DMS153 treated with DMSO at 0.1 percent for 48 hours (cell line): Measurements from ENCODE around the gene COX14.
"Not testable (repeated sequence)": the region's sequence is repeated elsewhere in the genome, so short reads cannot be mapped to it uniquely, and the experiment has no call there.

ENCODE experiments used
- DNase-seq: peaks from one replicate; lab custom pipeline; 2025; ENCODE audit not compliant: unreplicated experiment; lab: John Stamatoyannopoulos, UW

The COX14 gene

DNA sequence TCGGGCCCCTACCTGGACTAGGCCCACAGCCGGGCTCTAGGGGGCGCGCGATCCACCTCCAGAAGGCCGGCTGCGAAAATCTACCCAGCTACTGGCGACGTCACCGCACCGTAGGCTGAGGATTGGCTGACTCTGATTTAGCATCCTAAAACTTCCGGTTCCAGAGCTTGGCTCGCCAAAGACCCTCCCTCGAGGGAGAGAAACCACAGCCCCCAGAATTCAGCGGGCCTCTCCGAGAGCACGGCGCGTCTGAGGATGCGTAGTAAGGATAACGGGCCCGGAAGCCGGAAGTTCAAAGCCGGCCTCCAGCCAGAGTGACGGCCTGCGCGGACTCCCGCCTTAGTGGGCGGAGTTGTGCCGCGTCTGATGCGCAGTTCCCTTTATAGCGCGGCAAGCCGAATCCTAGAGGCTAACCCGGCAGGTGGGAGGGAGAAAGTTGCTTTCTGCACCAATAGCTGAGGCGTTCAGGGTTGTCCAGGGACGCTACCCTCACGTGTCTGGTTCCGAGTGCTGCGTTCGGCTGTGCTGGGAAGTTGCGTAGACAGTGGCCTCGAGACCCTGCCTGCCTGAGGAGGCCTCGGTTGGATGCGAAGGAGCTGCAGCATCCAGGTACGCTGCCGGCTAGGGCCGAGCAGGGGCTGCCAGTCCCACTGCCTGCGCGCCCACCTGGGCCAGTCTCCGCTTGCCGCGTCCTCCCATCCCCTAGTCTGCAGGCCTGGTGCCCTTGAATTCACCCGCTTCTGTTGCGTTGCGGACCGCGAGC lies at the start of gene COX14:
TSS of gene COX14 (plus strand) at position 544 of the 763 bp plus-strand sequence. CDS start 7,808 bp downstream, outside the sequence.
- DNase-seq, result peak; percentile 98

DNA sequence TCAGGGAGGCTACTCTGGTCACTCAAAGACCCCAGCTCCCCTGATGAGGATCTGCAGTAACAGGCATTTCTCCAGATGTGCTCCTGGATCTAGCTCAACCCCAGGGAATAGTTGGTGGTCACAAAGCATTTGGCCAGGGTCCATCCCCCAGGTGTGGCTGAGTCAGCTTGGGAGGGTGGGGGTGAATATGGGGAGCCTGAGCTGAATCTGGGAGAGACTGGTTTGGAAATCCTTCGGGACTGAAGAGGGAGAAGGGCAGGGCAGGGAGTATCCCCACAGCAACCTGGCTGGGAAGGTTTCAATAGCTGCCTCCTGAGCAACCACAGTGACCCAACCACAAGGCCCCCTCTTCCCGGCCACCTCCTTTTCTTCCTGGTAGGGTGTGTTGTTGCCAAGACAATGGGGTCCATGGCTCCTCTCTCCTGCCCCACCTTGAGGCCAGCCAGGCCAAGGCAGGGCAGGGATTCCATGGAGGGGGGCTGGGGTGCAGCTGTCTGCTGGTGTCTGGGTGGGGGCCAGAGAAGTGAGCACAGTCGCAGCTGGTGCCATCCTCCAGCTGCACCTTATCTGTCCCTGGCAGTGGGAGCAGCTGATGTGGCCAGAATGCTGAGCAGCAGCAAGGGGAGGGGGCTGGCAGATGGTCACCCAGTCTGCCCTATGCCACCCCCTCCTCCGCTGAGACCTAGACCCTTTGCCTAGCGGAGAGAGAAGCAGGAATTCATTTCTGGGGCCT lies 49.1 kb upstream of the COX14 start:
- no peak for DNase-seq

DNA sequence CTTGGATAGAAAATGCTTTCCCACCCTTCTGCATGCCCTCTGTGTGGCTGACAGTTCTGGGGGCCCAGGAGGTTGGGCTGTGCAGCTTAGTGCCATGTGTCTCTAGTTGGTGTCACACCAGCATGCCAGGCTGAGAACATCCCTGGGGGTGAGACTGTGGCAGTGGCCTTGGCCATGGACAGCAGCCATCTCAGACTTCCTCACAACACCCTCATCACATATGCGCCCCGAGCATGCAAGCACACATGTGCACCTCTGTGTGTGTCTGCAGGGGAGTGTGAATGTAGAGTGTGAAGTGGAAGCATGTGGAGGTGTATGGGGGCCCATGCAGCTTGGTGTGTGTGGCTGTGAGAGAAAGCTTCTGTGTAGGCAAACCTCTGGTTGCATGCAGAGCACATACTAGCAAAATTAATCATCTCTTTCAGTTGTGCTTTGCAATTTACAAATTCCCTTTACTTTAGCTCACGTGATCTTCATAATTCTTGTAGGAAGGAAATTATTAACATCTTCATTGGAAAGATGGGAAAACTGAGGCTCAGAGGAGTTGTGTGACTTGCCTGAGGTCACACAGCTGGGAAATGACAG lies 46.2 kb upstream of the COX14 start:
- DNase-seq, result no peak

DNA sequence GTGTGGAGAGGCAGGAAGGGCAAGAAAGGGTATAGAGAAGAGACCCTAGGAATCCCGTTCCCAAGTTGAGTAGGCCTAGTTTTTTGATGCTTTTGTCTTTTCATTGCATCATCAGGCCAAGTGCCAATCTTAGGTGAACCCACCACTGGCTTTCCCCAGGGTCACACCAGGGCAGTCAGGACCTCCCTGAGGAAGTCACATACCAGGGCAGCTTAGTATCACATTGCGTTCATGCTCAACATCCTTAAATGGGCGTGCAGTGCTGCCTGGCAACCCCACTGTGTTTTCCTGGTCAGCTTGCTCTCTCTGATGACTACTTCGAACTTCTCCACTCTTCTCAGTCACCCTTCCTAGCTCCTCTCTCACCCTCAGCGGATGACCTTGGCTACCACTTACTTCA lies 45.6 kb upstream of the COX14 start:
- DNase-seq, result no peak

DNA sequence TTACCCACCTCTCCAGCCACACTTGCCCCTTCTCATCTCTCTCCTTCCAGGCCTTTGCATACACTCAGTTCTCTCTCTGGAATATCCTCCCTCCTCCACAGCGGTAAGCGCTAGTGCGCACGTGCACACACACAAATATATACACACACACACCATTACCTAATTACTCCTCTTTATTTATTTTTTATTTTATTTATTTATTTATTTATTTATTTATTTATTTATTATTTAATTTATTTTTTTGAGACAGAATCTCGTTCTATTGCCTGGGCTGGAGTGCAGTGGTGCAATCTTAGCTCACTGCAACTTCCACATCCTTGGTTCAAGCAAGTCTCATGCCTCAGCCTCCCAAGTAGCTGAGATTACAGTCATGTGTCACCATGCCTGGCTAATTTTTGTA lies 43.0 kb upstream of the COX14 start:
- no peak for DNase-seq

DNA sequence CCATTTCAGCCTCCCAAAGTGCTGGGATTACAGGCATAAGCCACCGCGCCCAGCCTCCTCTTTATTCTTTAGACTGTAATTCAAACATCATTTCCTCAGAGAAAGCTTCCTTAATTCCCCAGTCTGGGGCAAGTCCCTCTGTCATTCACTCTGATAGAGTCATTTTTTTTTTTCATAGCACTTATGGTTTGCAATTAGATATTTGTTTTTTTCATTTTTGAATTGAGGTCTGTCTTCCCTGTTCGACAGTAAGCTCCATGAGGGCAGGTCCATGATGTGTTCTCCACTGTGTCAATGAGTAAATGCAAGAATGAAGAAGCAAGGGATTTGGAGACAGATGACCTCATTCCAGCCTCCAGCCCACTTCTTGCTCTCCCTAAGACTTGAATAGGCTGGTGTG lies 42.5 kb upstream of the COX14 start:
- DNase-seq, result no peak

DNA sequence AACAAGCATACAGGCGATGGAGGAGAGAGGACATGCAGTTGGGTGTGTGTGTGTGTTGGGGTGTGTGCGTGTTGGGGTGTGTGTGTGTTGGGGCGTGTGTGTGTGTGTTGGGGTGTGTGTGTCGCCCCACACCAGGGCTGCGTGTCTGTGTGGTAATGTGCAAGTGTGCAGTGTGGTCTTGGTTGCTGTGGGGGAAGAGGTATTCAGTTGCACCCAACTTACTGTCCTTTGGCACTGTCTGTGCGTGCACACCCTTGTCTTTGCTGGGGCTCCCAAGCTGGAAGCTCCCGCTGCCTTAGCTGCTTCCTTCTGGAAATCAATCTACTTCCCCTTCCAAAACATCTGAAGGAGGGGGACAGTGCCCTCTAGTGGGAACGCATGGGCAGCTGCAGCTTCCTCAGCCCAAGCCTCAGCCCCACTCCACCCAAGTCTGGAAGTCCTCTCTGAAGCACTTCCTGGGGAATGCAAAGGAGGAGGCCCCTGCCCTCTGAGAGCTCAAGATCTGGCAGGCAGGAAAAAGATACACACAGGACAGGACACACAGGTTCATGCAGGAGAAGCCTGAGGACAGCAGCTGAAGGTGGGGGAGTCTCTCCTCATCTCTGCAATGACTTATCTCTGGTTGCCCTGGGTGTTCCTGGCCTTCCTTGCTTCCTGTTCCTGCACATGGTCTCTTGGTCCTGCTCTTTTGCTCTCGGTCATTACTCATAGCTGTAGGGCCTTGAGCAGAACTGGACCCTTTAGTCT lies 41.5 kb upstream of the COX14 start:
- DNase-seq, result peak; percentile 69

DNA sequence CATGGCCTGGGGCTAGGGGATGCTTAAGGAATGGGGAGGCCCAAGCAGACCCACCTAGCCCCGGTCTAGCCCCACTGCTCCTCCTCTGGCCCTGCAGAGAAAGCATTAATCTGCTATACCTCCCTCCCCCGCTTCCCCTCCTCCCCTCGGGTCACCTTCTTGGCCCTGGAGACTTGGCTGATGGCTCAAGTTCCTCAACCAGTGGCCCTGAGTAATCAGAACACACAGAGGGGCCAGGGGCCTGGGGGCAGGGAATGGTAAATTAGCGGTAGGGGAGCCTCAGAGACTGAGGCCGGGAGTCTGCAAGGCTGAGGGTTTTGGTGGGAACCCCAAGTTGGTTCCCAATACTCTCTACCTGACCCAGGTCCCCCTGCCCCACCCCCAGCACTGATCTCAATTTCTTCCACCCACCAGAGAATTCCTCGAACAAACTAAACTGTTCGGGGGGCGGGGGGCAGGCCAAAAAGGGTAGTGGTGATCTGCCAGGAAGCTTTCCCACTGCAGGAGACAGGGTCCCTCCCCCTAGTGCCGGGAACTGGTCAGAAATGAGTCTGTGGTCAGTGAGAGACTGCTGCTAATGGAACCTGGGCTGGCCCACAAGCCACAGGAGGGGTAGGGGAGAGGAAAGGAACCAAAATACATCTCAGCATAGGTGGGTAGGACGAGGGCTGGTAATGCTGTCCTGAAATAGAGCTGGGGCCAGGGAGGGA lies 39.7 kb upstream of the COX14 start:
- no peak for DNase-seq

DNA sequence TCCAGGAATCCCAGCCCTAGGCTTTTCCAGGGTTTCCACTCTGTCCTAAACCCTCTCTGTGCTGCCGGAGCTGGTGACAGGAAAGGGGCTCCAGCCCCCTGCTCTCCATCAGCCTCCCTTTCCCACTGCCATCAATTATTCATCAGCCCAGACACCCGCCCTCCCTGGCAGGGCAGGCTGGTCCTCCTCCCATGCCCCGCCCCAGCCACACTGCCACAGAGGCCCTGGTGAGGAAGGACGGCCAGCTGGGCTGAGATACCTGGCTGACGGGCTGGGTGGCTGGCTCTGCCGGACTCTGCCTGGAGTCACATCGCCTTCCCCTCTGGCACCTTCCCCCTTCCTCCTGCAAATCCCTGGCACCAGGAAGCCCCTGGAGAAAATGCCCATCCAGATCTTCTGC lies 38.8 kb upstream of the COX14 start:
- DNase-seq, result no peak

DNA sequence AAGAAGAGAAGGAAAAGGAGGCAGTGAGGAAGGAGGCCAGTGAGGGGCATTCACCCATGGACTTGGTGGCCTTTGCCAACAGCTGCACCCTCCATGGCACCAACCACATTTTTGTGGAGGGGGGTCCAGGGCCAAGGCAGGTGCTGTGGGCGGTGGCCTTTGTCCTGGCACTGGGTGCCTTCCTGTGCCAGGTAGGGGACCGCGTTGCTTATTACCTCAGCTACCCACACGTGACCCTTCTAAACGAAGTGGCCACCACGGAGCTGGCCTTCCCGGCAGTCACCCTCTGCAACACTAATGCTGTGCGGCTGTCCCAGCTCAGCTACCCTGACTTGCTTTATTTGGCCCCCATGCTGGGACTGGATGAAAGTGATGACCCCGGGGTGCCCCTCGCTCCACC lies 38.3 kb upstream of the COX14 start:
- no peak for DNase-seq

DNA sequence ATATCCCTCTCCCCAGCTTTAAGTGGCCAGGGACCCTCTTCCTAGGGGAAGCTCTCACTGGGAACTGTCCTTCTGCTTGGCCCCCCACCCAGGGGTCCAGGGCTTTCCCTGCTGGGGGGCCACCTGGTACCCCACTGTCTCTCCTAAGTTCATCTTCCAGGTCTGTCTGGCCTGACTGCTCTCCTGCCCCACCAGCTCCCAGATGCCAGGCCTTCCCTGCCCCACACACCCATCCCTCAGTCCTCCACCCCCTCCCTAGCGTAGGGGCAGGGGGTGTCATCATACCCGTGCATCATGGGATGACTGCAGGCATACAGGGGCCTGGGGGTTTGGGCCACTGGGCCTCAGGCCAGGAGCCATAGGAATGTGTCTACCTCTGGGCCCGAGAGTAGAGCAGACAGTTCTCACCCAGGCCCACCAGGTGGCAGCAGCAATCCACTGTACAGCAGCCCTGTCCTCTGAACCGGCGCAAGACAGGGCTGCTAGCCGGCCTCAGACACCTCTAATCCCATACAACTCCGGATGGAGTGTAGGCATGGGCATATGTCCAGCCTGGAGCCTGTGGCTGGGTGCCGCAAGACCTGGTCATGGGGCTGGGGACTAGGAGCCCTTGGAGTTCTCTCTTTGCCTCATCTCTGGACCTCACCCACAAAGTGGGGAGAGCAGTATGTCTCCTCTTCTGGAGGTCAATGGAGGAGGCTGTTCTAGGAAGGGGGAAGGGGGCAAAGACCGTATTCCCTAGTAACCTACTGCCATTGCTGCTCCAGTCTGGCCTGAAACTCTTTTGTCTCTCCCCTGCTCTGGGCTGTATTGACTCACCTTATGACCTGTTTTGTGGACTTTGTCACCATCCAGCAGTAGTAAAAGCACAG lies 36.9 kb upstream of the COX14 start:
- peak; percentile 68 for DNase-seq

DNA sequence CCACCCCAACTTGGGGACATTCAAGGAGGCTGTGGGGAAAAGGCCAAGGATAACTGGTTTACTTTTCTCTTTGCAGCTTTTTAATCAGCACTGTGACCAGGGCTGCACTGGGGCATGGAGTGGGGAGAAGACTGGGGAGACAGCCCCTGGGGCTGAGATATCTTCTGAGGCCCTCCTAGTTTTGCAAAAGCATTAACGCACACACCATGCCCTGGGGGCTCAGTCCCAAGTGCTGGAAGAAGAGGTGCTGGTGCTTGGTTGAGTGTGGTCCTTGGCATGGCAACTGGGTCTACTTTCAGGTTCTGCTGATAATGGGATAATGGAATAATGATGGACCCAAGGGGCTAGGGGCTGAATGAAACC lies 36.2 kb upstream of the COX14 start:
- no peak for DNase-seq

DNA sequence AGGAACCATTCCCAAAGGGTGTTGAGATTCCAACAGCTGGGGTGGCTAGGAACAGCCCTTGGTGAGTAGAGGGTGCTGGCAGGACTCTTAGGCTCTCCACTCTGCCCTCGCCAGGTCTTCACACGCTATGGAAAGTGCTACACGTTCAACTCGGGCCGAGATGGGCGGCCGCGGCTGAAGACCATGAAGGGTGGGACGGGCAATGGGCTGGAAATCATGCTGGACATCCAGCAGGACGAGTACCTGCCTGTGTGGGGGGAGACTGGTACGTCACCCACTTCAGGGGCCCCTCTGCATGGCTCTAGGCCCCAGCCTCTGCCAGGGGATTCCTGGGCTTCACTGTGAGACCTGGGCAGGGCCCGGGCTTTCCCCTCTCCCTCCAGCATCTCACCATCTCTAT lies 34.9 kb upstream of the COX14 start:
- no peak for DNase-seq

DNA sequence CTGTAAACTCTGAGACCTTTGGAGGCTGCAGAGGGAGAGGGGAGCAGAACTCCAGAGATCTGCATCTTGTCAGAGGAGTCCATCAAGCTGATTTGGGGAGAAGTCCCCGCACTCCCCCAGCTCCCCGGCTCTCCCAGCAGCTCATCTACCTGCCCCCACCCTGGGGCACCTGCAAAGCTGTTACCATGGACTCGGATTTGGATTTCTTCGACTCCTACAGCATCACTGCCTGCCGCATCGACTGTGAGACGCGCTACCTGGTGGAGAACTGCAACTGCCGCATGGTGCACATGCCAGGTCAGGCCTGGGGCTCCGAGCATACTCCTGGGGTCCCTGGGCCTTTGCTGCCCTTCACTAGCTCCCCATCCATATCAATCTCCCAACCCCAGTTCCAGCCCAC lies 33.8 kb upstream of the COX14 start:
- no peak for DNase-seq

DNA sequence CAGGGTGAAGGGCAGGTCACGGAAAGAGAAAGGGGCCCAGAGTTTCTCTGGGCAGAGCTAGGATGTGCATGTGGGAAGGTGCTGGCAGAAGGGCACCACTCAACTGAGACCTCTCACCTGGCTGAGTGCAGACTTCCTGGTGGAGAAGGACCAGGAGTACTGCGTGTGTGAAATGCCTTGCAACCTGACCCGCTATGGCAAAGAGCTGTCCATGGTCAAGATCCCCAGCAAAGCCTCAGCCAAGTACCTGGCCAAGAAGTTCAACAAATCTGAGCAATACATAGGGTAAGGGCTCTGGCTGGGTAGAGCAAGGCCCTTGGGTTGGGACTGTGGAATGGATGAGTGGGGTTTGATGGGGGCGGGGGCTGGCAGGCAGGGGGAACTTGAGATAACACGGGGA lies 32.3 kb upstream of the COX14 start:
- no peak for DNase-seq

DNA sequence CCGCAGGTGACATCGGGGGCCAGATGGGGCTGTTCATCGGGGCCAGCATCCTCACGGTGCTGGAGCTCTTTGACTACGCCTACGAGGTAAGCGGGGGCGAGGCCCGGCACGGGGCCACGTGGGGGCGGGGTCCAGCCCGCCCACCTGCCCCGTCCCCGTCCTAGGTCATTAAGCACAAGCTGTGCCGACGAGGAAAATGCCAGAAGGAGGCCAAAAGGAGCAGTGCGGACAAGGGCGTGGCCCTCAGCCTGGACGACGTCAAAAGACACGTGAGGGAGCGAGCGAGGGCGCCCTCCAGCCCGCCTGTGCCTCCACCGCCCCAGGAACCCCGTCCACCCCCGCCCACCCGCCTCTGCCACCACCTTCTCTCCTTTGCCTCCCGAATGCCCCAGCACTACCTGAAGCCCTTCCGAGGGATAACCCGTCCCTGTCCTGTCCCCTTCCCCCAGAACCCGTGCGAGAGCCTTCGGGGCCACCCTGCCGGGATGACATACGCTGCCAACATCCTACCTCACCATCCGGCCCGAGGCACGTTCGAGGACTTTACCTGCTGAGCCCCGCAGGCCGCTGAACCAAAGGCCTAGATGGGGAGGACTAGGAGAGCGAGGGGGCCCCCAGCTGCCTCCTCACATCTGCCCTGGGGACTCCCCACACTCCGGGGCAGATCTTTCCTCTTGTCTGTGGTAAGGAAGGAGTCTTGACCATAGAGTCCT lies 30.8 kb upstream of the COX14 start:
- no peak for DNase-seq

DNA sequence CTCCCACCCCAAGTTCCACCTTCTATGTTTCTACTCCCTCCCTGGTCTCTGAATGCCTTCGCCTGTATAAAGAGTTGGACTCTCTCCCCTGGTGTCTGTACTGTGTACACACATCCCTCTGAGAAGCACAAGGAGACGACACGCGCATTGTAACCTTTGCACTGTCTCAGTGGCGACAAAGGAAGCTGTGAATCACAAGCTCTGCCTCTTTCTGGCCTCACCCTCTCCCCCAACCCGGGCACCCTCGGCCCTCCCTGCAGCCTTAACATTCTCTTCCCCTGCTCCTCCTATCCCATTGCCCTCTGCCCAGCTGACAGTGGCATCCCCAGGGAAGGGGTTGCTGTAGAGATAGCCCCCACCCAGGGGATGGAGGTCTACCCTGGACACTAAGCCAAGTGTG lies 29.4 kb upstream of the COX14 start:
- no peak for DNase-seq

DNA sequence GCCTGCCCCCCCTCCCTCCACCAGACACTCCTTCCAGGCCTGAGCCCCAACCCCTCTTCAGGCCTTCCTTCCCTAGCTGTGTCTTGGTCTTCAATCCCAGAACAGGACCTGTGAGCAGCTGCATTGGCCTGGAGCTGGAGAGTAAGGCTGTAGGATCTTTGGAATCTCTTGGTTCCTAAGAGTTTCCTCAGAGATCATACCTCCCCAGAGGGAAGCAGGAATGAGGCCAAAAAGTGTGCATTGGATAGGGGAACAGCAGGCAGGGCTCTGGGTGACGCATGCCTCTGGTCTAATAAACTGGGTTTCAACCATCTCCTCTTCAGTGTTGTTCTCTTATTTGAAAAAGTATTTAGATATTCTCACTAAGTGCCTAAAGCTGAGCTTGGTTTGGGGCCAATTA lies 28.7 kb upstream of the COX14 start:
- DNase-seq, result no peak

DNA sequence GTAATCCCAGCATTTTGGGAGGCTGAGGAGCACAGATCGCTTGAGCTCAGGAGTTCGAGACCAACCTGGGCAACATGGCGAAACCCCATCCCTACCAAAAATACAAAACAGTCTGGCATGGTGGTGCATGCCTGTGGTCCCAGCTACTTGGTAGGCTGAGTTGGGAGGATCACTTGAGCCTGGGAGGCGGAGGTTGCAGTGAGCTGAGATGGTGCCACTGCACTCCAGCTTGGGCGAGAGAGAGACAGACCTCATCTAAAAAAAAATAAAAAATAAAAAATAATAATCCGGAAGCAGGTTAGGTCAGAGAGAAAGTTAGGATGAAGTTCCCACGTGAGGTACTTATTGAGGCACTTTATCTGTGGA lies 27.6 kb upstream of the COX14 start:
- DNase-seq, result not testable (repeated sequence)
